NCI-H82 treated with DMSO at 0.1 percent for 48 hours (cell line): Measurements from ENCODE around the gene MUC20.
"Not testable (repeated sequence)": the region's sequence is repeated elsewhere in the genome, so short reads cannot be mapped to it uniquely, and the experiment has no call there.

Source experiments
- DNase-seq: peaks from one replicate; lab custom pipeline; 2025; ENCODE audit not compliant: unreplicated experiment; lab: John Stamatoyannopoulos, UW

The MUC20 gene

GRCh38 chr3:195692781-195693427 lies 27.9 kb upstream of the MUC20 start:
- DNase-seq: no peak

GRCh38 chr3:195693428-195694216 lies 27.2 kb upstream of the MUC20 start:
- DNase-seq: no peak

GRCh38 chr3:195694217-195695076 lies 26.3 kb upstream of the MUC20 start:
- not testable (repeated sequence) for DNase-seq

- DNase-seq: no peak
Measured at GRCh38 chr3:195696632-195697278, 24.0 kb upstream of the MUC20 start.

- DNase-seq: no peak
Measured at GRCh38 chr3:195697582-195698324, 23.0 kb upstream of the MUC20 start.

GRCh38 chr3:195698325-195698646 lies 22.5 kb upstream of the MUC20 start:
- DNase-seq: no peak

- DNase-seq: no peak
Measured at GRCh38 chr3:195698647-195699387, 22.0 kb upstream of the MUC20 start.

GRCh38 chr3:195699388-195699771 lies 21.4 kb upstream of the MUC20 start:
- no peak for DNase-seq

GRCh38 chr3:195699860-195700259 lies 20.9 kb upstream of the MUC20 start:
- DNase-seq: no peak

GRCh38 chr3:195700319-195700718 lies 20.5 kb upstream of the MUC20 start:
- DNase-seq: no peak

GRCh38 chr3:195701042-195701915 lies 19.5 kb upstream of the MUC20 start:
- no peak for DNase-seq

GRCh38 chr3:195703776-195704175 lies 17.0 kb upstream of the MUC20 start:
- DNase-seq: no peak

- no peak for DNase-seq
Measured at GRCh38 chr3:195704433-195704999, 16.3 kb upstream of the MUC20 start.

GRCh38 chr3:195705081-195705991 lies 15.4 kb upstream of the MUC20 start:
- no peak for DNase-seq

GRCh38 chr3:195708061-195708460 lies 12.7 kb upstream of the MUC20 start:
- DNase-seq: no peak

GRCh38 chr3:195708626-195709481 lies 11.9 kb upstream of the MUC20 start:
- no peak for DNase-seq

- no peak for DNase-seq
Measured at GRCh38 chr3:195709676-195710085, 11.1 kb upstream of the MUC20 start.
